HTERT RPE-1 (cell line): Measurements from ENCODE around the gene UBE4B.
"Not testable (repeated sequence)": the region's sequence is repeated elsewhere in the genome, so short reads cannot be mapped to it uniquely, and the experiment has no call there.

Experiments
- in situ Hi-C: fragments of 300-500 bp; cut with MboI; formaldehyde crosslinking; loops from 4 replicates; pipeline ENCODE4 v1.14.3; 2020; ENCODE audit warnings: low sequenced_read_pairs

Gene UBE4B

DNA sequence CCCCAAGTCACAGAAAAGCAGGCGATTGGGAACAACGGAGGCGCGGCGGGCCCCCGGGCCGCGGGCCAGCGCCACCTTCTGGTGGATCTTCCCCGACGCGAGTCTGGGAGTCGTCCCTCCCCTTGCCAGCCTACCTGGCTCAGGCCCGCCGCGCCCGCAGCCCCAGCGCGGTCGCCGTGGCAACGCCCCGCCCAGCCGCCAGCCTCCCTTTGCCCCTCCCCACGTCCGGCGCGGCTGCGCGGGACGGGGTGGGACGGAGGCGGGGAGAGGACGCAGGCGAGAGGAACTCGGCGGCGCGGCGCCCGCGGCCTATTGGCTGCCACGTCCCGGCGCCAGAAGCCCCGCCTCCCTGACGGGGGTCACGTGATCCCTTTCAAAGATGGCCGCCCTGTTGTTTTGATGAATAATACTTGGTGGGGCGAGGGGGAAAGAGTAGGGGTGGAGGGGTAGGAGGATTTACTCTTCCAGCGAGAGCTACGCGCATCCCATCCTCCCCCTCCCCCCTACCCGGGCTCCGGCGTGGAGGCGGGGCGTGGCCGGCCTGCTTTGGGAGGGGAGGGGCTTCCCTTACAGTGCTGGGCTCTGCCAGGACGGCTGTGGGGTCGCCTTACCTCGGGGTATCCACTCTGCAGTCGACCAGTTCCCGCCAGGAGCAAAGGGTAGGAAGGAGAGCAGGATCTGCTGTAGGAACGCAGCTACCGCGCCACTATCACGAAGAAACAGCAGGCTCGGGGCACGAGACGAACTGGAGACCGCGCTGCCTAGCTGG, at the start of gene UBE4B:
TSS of gene UBE4B (plus strand) at position 369 of the 769 bp plus-strand sequence. CDS start 713 bp downstream, outside the sequence.
- in situ Hi-C loops = no loop called here

DNA sequence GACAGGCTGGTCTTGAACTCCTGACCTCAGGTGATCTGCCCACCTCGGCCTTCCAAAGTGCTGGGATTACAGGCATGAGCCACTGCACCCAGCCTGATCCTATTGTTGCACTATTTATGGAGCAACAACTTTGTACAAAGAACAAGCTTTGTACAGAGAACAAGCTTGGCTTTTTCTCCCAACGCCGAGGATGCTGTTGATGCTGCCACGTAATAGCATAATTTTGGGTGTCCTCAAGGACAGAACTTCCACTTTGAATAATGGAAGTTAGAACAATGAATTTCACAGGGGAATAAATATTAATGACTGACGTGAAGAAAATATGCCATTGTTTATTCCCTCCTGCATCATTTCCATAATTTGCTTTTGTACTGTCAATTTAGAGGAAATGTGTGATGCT, 48.5 kb upstream of the UBE4B start:
- in situ Hi-C loops = no loop called here

GRCh38 chr1:9985001-9985400, 47.8 kb upstream of the UBE4B start:
- in situ Hi-C loops = no loop called here

- in situ Hi-C loops = no loop called here
These were observed 43.0 kb upstream of the UBE4B start for GRCh38 chr1:9989773-9990172.

DNA sequence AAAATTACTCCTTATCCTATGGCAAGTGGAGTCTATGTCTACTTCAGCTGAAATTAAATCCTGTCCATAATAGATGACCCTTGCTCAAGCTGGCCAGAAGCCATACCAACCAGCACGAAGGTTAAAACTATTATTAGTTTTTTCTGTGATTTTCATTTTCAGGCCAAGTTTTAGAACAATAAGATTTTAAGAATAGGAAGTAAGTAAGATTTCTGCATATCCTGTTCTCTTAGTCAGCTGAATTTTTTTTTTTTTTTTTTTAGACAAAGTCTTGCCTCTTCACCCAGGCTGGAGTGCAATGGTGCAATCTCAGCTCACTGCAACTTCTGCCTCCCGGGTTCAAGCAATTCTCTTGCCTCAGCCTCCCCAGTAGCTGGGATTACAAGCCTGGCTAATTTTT, 41.8 kb upstream of the UBE4B start:
- in situ Hi-C loops = no loop called here

DNA sequence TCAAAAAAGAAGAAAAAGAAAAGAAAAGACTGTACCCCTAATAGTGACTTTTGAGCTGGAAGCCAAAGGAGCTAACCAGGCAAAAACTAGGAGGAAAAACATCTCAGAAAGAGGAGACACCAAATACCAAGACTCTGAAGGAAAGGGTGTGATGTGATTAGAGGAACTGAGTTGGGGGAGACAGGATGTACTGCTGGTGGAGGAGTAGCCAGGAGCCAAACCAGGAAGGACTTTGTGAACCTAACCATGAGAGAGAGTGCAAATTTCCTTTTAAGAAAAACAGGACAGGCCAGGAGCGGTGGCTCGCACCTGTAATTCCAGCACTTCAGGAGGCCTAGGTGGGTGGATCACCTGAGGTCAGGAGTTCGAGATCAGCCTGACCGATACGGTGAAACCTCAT, 39.8 kb upstream of the UBE4B start:
- in situ Hi-C loops = no loop called here

- in situ Hi-C loops = no loop called here
These were observed 39.1 kb upstream of the UBE4B start for GRCh38 chr1:9993561-9994075.

- in situ Hi-C loops = no loop called here
These were observed 35.9 kb upstream of the UBE4B start, which contains the start of gene RBP7 for GRCh38 chr1:9996624-9997582. Gene RBP7 (plus strand): TSS chr1:9997228. CDS start chr1:9997259, 31 bp downstream.

GRCh38 chr1:10001016-10001665, 31.6 kb upstream of the UBE4B start:
- in situ Hi-C loops = no loop called here

DNA sequence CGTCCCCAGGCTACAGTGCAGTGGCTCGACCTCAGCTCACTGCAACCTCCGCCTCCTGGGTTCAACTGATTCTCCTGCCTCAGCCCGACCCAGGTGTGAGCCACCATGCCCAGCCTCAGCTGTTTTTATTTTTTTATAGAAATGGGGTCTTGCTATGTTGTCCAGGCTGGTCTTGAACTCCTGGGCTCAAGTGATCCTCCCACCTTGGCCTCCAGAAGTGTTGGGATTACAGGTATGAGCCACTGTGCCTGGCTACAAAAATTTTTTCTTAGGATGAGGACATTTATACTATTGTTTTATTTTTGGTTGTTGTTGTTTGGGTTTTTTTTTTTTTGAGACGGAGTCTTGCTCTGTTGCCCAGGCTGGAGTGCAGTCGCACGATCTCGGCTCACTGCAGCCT, 27.5 kb upstream of the UBE4B start:
- in situ Hi-C loops = not testable (repeated sequence)

GRCh38 chr1:10007169-10007568, 25.6 kb upstream of the UBE4B start:
- in situ Hi-C loops = no loop called here

DNA sequence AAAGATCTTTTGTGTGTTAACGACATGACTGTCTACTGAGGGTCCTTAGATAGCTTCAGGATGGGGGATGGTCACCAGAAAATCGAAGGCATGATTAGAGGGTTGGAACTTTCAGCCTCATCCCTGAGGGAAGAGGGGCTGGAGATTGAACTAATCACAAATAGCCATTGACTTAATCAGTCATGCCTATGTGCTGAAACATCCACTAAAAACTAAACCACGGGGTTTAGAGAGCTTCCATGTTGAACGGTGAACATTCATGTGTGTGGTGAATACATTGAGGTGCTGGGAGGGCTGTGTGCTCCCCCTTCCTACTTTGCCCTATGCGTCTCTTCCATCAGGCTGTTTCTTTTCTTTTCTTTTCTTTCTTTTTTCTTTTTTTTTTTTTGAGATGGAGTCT, 18.7 kb upstream of the UBE4B start:
- in situ Hi-C loops = no loop called here

- in situ Hi-C loops = no loop called here
These were observed 13.2 kb upstream of the UBE4B start for GRCh38 chr1:10019561-10019960.

DNA sequence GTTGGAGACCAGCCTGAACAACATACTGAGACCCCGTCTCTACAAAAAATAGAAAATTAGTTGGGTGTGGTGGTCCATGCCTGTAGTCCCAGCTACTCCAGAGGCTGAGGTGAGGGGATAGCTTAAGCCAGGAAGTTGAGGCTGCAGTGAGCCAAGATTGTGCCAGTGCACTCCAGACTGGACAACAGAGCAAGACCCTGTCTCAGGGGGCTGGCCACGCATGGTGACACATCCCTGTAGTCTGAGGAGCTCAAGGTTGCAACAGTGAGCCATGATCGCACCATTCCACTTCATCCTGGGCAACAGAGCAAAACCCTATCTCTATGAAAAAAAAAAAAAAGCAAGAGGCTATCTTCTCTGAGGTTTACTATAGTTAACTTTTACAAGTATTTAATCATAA, 12.7 kb upstream of the UBE4B start:
- in situ Hi-C loops = no loop called here

DNA sequence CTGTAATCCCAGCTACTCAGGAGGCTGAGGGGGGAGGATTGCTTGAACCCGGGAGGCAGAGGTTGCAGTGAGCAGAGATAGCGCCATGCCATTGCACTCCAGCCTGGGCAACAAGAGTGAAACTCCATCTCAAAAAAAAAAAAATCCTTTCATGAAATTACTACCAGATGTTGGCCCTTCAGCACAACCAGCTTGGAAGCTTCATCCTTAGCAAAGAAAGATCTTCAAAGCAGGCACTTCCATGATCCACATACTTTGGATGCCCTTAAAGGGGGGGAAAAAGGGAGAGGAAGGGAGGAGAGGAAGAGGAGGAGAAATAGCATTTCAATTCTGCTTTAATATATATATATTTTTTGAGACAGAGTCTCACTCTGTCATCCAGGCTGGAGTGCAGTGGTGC, 12.1 kb upstream of the UBE4B start:
- in situ Hi-C loops = not testable (repeated sequence)

DNA sequence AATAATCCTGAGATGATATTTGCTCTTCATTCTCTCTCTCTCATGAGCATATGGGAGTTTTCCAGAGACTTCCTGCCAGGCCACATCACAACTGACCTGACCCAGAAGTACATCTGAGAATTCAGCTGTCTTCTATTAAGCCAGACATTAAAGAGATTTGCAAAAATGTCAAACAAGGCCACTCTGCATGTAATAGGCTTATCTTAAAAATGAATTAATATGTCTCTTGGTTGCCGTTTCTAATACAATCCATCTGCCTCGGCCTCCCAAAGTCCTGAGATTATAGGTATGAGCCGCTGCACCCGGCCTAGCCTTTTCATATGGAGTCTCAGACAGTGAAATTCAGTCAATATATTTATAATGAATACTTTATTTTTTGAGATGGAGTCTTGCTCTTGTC, 10.8 kb upstream of the UBE4B start:
- in situ Hi-C loops = not testable (repeated sequence)

- in situ Hi-C loops = no loop called here
These were observed 10.1 kb upstream of the UBE4B start for GRCh38 chr1:10022656-10023055.

GRCh38 chr1:10025354-10025753, 7.4 kb upstream of the UBE4B start:
- in situ Hi-C loops = no loop called here

GRCh38 chr1:10027027-10027426, 5.7 kb upstream of the UBE4B start:
- in situ Hi-C loops = no loop called here

- in situ Hi-C loops = not testable (repeated sequence)
These were observed 3.7 kb upstream of the UBE4B start for GRCh38 chr1:10028956-10029500.

GRCh38 chr1:10031461-10031860, 1.3 kb upstream of the UBE4B start:
- in situ Hi-C loops = no loop called here
